ENCODE data around the gene PTGIS.

The PTGIS gene

GRCh38 chr20:49608752-49609670 lies 41.1 kb upstream of the PTGIS start:
- Histone ChIP-seq H3K27ac (ENCODE audit: low read length) (no peak overlapping the region), H3K4me3 (ENCODE audit: low read length) (peak overlapping the region; percentile 38), H3K9me3 (ENCODE audit: control insufficient read depth, low read depth, low read length) (no peaks in the 10 kb centered on the region), H3K36me3 (ENCODE audit: control insufficient read depth, low read depth, low read length) (no peaks in the 10 kb centered on the region), H3K4me1 (ENCODE audit: control insufficient read depth, low read depth, low read length) (peaks cover 3% of the 10 kb centered on the region), H3K9ac (ENCODE audit: low read length) (no peak overlapping the region), H3K27me3 (ENCODE audit: control insufficient read depth, insufficient read depth, low read length) (no peaks in the 10 kb centered on the region)

GRCh38 chr20:49607568-49607967 lies 39.6 kb upstream of the PTGIS start:
- no peak overlapping the region for H3K27ac ChIP-seq (ENCODE audit: low read length)
- H3K4me3 ChIP-seq (ENCODE audit: low read length): no peak overlapping the region
- H3K9ac ChIP-seq (ENCODE audit: low read length): no peak overlapping the region
- H3K9me3 ChIP-seq (ENCODE audit: control insufficient read depth, low read depth, low read length): no peaks in the 10 kb centered on the region
- H3K27me3 ChIP-seq (ENCODE audit: control insufficient read depth, insufficient read depth, low read length): no peaks in the 10 kb centered on the region
- H3K4me1 ChIP-seq (ENCODE audit: control insufficient read depth, low read depth, low read length): peaks cover 3% of the 10 kb centered on the region
- no peaks in the 10 kb centered on the region for H3K36me3 ChIP-seq (ENCODE audit: control insufficient read depth, low read depth, low read length)

- no peaks in the 10 kb centered on the region for H3K36me3 ChIP-seq (ENCODE audit: control insufficient read depth, low read depth, low read length)
- H3K9me3 ChIP-seq (ENCODE audit: control insufficient read depth, low read depth, low read length): no peaks in the 10 kb centered on the region
- no peaks in the 10 kb centered on the region for H3K4me1 ChIP-seq (ENCODE audit: control insufficient read depth, low read depth, low read length)
- H3K27ac ChIP-seq (ENCODE audit: low read length): no peak overlapping the region
- H3K4me3 ChIP-seq (ENCODE audit: low read length): no peak overlapping the region
- H3K27me3 ChIP-seq (ENCODE audit: control insufficient read depth, insufficient read depth, low read length): no peaks in the 10 kb centered on the region
- no peak overlapping the region for H3K9ac ChIP-seq (ENCODE audit: low read length)
Measured at GRCh38 chr20:49603209-49603627, 35.3 kb upstream of the PTGIS start.

- Histone ChIP-seq H3K27me3 (ENCODE audit: control insufficient read depth, insufficient read depth, low read length) (no peaks in the 10 kb centered on the region), H3K9ac (ENCODE audit: low read length) (no peak overlapping the region), H3K36me3 (ENCODE audit: control insufficient read depth, low read depth, low read length) (no peaks in the 10 kb centered on the region), H3K4me1 (ENCODE audit: control insufficient read depth, low read depth, low read length) (no peaks in the 10 kb centered on the region), H3K9me3 (ENCODE audit: control insufficient read depth, low read depth, low read length) (no peaks in the 10 kb centered on the region), H3K4me3 (ENCODE audit: low read length) (no peak overlapping the region), H3K27ac (ENCODE audit: low read length) (no peak overlapping the region)
Measured at GRCh38 chr20:49602345-49603208, 34.6 kb upstream of the PTGIS start.

GRCh38 chr20:49601153-49601924 lies 33.4 kb upstream of the PTGIS start:
- Histone ChIP-seq H3K9me3 (ENCODE audit: control insufficient read depth, low read depth, low read length) (no peaks in the 10 kb centered on the region), H3K4me3 (ENCODE audit: low read length) (no peak overlapping the region), H3K36me3 (ENCODE audit: control insufficient read depth, low read depth, low read length) (no peaks in the 10 kb centered on the region), H3K4me1 (ENCODE audit: control insufficient read depth, low read depth, low read length) (no peaks in the 10 kb centered on the region), H3K27me3 (ENCODE audit: control insufficient read depth, insufficient read depth, low read length) (no peaks in the 10 kb centered on the region), H3K9ac (ENCODE audit: low read length) (no peak overlapping the region), H3K27ac (ENCODE audit: low read length) (no peak overlapping the region)

DNA sequence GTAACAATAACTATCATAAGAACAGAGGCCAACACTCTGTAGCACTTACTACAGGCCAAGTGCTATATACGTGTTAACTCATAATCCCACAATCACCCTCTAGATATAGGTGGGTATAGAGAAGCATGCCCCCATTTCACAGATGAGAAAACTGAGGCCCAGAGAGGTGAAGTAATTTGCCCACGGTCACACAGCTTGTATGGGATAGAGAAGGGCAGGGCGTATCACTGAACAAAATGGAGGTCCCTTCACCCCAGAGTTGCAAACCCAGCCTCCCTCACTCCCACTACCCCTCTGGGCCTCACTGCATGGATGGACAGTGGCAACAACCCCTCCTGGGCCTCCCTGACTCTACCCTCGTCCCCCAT lies 31.8 kb upstream of the PTGIS start:
- no peaks in the 10 kb centered on the region for H3K36me3 ChIP-seq (ENCODE audit: control insufficient read depth, low read depth, low read length)
- H3K9me3 ChIP-seq (ENCODE audit: control insufficient read depth, low read depth, low read length): no peaks in the 10 kb centered on the region
- no peaks in the 10 kb centered on the region for H3K4me1 ChIP-seq (ENCODE audit: control insufficient read depth, low read depth, low read length)
- no peaks in the 10 kb centered on the region for H3K27me3 ChIP-seq (ENCODE audit: control insufficient read depth, insufficient read depth, low read length)
- H3K9ac ChIP-seq (ENCODE audit: low read length): no peak overlapping the region
- no peak overlapping the region for H3K4me3 ChIP-seq (ENCODE audit: low read length)
- no peak overlapping the region for H3K27ac ChIP-seq (ENCODE audit: low read length)

DNA sequence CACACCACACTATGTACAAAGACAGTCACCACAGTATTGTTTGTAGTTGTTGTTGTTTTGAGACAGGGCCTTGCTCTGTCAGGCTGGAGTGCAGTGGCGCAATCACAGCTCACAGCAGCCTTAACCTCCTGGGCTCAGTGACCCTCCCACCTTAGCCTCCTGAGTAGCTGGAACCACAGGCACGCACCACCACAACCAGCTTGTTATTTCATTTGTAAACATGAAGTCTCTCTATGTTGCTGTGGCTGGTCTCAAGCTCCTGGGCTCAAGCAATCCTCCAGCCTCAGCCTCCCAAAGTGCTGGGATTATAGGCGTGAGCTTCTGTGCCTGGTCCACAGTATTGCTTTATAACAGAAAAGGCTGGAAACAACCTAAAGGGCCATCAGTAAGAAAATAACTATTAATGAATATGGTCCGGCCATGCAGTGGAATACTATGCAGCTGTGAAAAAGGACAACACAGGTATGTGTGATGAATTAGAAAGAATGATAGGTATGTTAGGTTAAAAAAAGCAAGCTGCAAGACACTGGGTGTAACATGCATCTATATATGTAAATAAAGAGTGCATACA lies 30.0 kb upstream of the PTGIS start:
- H3K4me3 ChIP-seq (ENCODE audit: low read length): no peak overlapping the region
- H3K9me3 ChIP-seq (ENCODE audit: control insufficient read depth, low read depth, low read length): no peaks in the 10 kb centered on the region
- H3K27me3 ChIP-seq (ENCODE audit: control insufficient read depth, insufficient read depth, low read length): no peaks in the 10 kb centered on the region
- H3K36me3 ChIP-seq (ENCODE audit: control insufficient read depth, low read depth, low read length): no peaks in the 10 kb centered on the region
- H3K4me1 ChIP-seq (ENCODE audit: control insufficient read depth, low read depth, low read length): no peaks in the 10 kb centered on the region
- no peak overlapping the region for H3K9ac ChIP-seq (ENCODE audit: low read length)
- H3K27ac ChIP-seq (ENCODE audit: low read length): no peak overlapping the region

DNA sequence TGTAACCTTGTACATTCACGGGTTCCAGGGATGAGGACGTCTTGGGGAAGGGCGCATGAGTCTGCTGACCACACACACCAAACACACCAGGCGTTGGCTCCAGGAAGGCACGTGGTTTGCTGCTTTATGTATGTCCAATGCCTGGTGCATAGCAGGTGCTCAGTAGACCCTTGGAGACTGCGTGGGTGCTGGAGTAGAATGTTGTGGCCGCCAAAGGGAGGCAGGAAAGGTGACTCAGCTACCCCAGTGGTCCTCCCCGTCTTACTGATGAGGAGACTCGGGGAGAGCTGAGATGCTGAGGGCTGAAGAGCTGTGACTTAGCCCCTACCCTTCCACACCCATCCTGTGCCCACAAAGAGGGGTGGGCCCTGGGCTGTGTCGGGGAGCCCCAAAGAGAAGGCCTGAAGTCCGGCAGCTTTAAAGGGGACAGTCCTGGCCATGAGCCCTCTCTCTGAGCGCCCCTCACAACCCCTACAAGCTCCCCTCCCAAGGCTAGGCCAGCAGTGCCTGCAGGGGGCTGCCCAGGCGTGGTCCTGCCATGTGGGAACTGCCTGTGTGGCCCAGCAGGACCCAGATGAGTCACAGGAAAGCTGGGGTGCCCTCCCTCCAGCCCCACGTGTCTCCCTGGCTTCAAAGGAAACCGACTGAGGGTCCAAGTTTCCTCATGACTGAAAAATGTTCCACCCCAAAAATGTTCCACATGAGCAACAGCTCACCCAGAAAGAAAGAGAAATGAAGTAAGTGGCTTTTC lies 28.0 kb upstream of the PTGIS start:
- H3K27ac ChIP-seq (ENCODE audit: low read length): no peak overlapping the region

GRCh38 chr20:49595346-49595745 lies 27.4 kb upstream of the PTGIS start:
- H3K9ac ChIP-seq (ENCODE audit: low read length): no peak overlapping the region
- no peaks in the 10 kb centered on the region for H3K9me3 ChIP-seq (ENCODE audit: control insufficient read depth, low read depth, low read length)
- no peak overlapping the region for H3K4me3 ChIP-seq (ENCODE audit: low read length)
- no peaks in the 10 kb centered on the region for H3K36me3 ChIP-seq (ENCODE audit: control insufficient read depth, low read depth, low read length)
- no peak overlapping the region for H3K27ac ChIP-seq (ENCODE audit: low read length)
- no peaks in the 10 kb centered on the region for H3K4me1 ChIP-seq (ENCODE audit: control insufficient read depth, low read depth, low read length)
- H3K27me3 ChIP-seq (ENCODE audit: control insufficient read depth, insufficient read depth, low read length): no peaks in the 10 kb centered on the region

More for the DNA sequence above, 28.0 kb upstream of the PTGIS start:
- no peaks in the 10 kb centered on the region for H3K9me3 ChIP-seq (ENCODE audit: control insufficient read depth, low read depth, low read length)
- H3K4me3 ChIP-seq (ENCODE audit: low read length): no peak overlapping the region
- H3K9ac ChIP-seq (ENCODE audit: low read length): no peak overlapping the region
- no peaks in the 10 kb centered on the region for H3K36me3 ChIP-seq (ENCODE audit: control insufficient read depth, low read depth, low read length)
- no peaks in the 10 kb centered on the region for H3K27me3 ChIP-seq (ENCODE audit: control insufficient read depth, insufficient read depth, low read length)
- H3K4me1 ChIP-seq (ENCODE audit: control insufficient read depth, low read depth, low read length): no peaks in the 10 kb centered on the region

GRCh38 chr20:49594931-49595315 lies 27.0 kb upstream of the PTGIS start:
- H3K27me3 ChIP-seq (ENCODE audit: control insufficient read depth, insufficient read depth, low read length): no peaks in the 10 kb centered on the region
- no peak overlapping the region for H3K4me3 ChIP-seq (ENCODE audit: low read length)
- H3K4me1 ChIP-seq (ENCODE audit: control insufficient read depth, low read depth, low read length): no peaks in the 10 kb centered on the region
- H3K9ac ChIP-seq (ENCODE audit: low read length): no peak overlapping the region
- no peaks in the 10 kb centered on the region for H3K9me3 ChIP-seq (ENCODE audit: control insufficient read depth, low read depth, low read length)
- no peak overlapping the region for H3K27ac ChIP-seq (ENCODE audit: low read length)
- H3K36me3 ChIP-seq (ENCODE audit: control insufficient read depth, low read depth, low read length): no peaks in the 10 kb centered on the region

All from iPS-18a (cell line).